GM19452 (cell line): Measurements from ENCODE around the gene FCN1.
"Not testable (repeated sequence)": the region's sequence is repeated elsewhere in the genome, so short reads cannot be mapped to it uniquely, and the experiment has no call there.

Source experiments
- ATAC-seq: cut with Tn5 transposase; IDR thresholded peaks from one replicate; pipeline ENCODE4 v1.9.1; 2021; ENCODE audit not compliant: unreplicated experiment

The FCN1 gene

DNA sequence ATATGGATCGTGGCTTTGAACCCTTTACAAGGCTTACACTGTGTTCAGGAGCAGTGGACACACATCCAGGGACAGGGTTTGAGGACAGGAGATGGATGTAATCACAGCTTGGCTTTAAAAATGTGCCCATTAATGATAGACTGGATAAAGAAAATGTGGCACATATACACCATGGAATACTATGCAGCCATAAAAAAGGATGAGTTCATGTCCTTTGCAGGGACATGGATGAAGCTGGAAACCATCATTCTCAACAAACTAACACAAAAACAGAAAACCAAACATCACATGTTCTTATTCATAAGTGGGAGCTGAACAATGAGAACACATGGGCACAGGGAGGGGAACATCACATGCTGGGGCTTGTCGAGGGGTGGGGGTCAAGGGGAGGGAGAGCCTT is 60.3 kb downstream of the FCN1 start:
- ATAC-seq: not testable (repeated sequence)

GRCh38 chr9:134855900-134856377 is 61.8 kb downstream of the FCN1 start:
- ATAC-seq: no peak
